HCEC 1CT (cell line): Measurements from ENCODE around the gene AP3S1.

Experiments
- DNase-seq: peaks from one replicate; pipeline ENCODE4 v3.0.0-alpha.2; 2017

The AP3S1 gene

GRCh38 chr5:115825948-115826347 is 15.8 kb upstream of the AP3S1 start:
- no peak for DNase-seq

- no peak for DNase-seq
Observed at GRCh38 chr5:115829913-115830312, 11.8 kb upstream of the AP3S1 start.

GRCh38 chr5:115831163-115831768 is 10.5 kb upstream of the AP3S1 start:
- peak; percentile 39 for DNase-seq

- no peak for DNase-seq
Observed at GRCh38 chr5:115835481-115835880, 6.3 kb upstream of the AP3S1 start.

GRCh38 chr5:115838885-115839518 is 2.7 kb upstream of the AP3S1 start:
- peak; percentile 60 for DNase-seq

- DNase-seq: no peak
Observed at GRCh38 chr5:115840873-115841272, 862 bp upstream of the AP3S1 start.

GRCh38 chr5:115842089-115842935 is 577 bp downstream of the AP3S1 start:
- DNase-seq: peak; percentile 58

- DNase-seq: no peak
Observed at GRCh38 chr5:115842952-115843351, 1.2 kb downstream of the AP3S1 start.

- no peak for DNase-seq
Observed at GRCh38 chr5:115843444-115844130, 1.9 kb downstream of the AP3S1 start.

GRCh38 chr5:115844321-115844817 is 2.6 kb downstream of the AP3S1 start:
- no peak for DNase-seq

- DNase-seq: no peak
Observed at GRCh38 chr5:115847290-115847689, 5.6 kb downstream of the AP3S1 start.

GRCh38 chr5:115849258-115849798 is 7.6 kb downstream of the AP3S1 start:
- DNase-seq: no peak

- DNase-seq: no peak
Observed at GRCh38 chr5:115850744-115851416, 9.1 kb downstream of the AP3S1 start.

- no peak for DNase-seq
Observed at GRCh38 chr5:115854139-115854538, 12.4 kb downstream of the AP3S1 start.

- peak; percentile 26 for DNase-seq
Observed at GRCh38 chr5:115855959-115856358, 14.2 kb downstream of the AP3S1 start.

GRCh38 chr5:115857057-115857479 is 15.3 kb downstream of the AP3S1 start:
- no peak for DNase-seq

- peak; percentile 34 for DNase-seq
Observed at GRCh38 chr5:115857626-115858349, 16.1 kb downstream of the AP3S1 start.

- DNase-seq: no peak
Observed at GRCh38 chr5:115858396-115858795, 16.7 kb downstream of the AP3S1 start.

- DNase-seq: peak; percentile 15
Observed at GRCh38 chr5:115859378-115859777, 17.6 kb downstream of the AP3S1 start.

GRCh38 chr5:115869256-115869795 is 27.6 kb downstream of the AP3S1 start:
- no peak for DNase-seq

- no peak for DNase-seq
Observed at GRCh38 chr5:115872447-115872846, 30.7 kb downstream of the AP3S1 start.
